HK-2 (cell line): ENCODE data around the gene ALDH8A1.
A peak's percentile ranks its signal among the peaks of the same experiment; 100 is the strongest.

Source experiments
- DNase-seq: peaks from one replicate; pipeline ENCODE4 v3.0.0-alpha.2; 2018; ENCODE audit not compliant: unreplicated experiment

Gene ALDH8A1

DNA sequence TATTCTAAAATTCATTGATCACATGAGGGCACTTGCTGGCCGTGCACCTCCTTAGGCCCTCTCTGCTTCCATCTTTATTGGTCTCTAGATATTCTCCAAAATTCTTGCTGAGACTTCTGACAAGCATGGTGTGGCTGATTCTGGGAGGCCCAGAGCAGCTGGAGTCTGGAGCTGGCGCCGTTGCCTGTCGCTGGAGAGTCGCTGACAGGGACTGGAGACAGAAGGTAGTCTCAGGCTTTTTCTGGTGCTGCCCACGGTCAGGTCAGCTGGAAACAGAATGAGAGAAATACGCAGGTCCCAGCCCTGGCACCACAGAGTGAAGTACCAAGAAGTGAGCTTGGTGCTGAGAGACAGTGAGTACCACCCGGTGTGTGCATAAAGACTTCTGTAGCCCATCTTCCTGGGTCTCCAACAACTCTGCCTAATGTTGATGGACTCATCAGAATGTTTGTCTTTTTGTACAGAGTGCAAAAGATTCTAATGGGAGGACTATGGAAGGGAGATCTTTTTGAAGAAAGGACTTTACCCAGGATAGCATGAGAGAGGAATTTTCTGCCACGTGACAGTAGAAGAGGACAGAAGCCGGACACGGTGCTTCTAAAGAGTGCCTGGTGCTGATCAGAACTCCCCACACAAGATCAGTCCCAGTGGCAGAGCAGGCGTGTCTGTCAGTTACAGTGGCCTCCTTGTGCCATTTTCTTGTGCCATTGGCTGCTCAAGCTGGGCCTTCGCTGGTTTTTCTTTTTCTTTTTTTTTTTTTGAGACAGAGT lies 1.8 kb upstream of the ALDH8A1 start:
- DNase-seq, result no peak

DNA sequence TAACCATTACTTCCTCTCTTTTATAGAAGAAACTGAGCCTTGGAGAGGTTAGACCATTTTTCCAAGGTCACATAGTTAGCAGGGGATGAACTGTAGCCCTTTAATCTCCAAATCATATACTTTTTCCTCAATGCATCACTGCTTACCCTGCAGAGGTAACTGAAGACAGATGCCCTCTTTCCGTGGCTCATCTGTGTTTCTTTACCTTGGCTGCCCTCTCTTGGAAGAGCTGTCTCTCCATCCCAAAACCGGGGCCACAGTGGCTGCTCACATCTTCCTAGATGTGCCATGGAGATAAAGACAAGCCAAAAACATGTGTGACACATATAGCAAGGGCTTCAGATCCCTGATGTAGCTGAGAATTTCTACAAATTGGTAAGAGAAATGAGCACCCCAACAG lies 581 bp upstream of the ALDH8A1 start:
- no peak for DNase-seq

DNA sequence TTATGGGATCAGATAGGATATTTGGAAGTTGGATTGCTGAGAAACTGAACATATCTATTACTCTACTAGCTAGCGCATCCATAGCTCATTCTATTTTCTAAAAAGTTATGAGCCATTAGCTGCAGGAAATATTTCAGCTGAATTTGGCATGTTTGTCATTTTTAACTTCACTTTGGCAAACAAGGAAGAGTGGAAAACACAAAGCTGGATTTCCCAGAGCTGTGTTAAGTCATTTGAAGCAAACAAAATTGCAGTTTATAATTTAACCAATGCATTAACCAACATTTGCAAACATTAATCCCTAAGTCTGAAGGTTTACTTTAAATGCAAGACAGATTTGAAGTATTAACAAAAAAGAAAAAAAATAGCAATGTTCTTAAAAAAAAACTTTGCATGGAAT lies 1.2 kb downstream of the ALDH8A1 start:
- DNase-seq, result no peak

DNA sequence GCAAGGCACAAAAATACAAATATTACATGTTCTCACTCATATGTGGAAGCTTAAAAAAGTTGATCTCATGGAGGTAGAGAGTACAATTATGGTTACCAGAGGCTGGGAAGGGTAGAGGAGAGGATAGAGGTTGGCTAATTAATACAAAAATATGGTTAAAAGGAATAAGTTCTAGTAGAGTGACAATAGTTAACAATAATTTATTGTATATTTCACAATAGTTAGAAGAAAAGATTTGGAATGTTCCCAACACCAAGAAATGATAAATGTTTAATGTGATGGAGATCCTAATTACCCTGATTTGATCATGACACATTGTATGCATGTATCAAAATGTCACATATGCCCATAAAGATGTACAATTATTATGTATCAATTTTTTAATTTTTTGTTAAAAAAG lies 1.8 kb downstream of the ALDH8A1 start:
- DNase-seq, result no peak

DNA sequence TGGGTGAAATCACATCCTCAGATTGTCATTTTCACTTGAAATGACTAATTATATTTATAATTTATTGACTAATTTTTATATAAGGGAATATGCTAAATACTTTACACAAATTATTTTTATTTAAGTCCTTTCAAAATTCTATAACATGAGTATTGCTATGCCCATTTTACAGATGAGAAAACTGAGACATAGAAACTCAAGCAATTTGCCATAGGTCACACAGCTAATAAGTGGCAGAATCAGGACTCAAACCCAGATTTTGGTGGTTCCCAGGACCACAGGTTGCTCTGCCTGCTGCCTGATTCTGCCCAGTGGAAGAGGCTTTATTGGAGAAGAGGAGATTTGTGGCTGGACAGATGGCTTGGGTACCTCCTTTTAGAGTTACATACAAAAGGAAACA lies 4.9 kb downstream of the ALDH8A1 start:
- no peak for DNase-seq

DNA sequence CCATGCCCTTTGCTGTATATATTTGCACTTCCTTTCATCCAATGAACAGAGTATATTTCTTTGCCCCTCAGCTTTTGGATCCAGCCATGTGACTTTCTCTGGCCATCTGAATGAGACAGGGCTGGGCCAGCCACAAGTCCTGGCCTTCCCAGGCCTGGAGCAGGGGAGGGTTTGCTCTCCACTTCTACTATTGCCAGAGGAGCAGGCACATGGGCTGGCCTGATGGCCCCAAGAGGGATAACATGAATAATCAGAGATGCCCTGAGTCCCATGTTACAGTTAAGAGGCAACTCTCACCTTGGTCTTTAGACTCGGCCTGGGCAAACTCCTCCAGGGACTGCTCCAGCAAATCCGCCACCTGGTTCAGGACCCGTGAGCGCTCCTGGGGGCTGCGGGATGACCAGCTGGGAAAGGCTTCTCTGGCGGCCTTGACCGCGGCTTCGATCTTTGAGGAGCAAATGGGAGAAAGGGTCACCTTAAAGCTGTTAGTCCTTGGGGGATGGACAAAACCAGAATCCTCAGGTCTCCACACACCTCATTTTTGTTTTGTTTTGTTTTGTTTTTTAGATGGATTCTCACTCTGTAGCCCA lies 6.3 kb downstream of the ALDH8A1 start:
- no peak for DNase-seq

DNA sequence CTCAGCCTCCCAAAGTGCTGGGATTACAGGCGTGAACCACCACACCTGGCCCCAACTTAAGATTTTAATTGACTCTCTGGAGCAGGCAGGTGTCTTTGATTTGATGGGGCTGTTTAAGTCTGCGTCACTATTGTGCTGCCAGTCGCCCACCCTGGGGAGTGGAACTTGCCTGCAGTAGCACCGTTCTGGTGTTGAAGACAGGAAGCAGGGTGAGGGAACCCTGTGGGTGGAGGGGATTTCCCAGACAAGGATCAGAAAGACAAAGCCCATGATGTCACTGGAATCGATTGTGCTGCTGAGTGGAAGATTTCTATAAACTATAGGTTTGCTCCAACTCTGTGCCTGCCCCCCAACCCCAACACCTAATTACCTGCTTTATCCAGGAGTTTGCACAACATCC lies 11.0 kb downstream of the ALDH8A1 start:
- no peak for DNase-seq

DNA sequence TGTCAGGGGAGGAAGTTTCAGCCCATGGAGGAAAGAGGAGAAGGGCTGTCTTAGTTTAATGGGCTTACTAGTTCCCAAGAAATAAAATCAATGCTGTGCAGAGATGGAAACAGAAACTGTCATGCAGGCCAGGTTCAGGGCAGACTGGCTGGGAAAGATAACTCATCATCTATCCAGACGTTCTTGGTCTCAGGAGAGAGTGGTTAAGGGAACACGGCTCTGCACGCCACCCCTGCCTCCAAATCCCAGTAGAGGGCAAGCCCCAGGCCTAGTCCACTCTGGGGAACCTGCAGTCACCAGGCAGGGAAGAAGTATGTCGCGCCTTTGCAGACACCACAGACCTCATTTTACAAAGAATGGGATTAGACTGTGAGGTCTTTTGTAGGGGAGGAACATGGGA lies 12.5 kb downstream of the ALDH8A1 start:
- DNase-seq, result no peak

DNA sequence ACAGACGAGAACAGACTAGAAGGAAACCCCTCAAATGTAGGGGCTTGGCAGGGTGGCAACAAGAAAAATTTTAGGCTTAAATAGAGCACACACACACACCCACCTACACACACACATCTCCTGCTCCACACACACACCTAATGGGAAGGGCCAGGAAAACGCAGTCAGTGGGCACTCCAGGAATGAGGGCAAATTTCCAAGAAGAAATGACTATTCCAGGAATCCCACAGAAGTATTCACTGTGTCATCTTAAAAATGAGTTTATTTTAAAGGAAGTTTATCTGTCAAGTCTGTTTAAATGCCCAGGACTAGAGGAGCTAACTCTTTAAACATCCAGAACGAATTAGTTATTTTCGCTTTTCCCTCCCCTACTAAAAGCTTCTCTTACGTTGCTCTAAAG lies 13.0 kb downstream of the ALDH8A1 start:
- DNase-seq, result no peak

DNA sequence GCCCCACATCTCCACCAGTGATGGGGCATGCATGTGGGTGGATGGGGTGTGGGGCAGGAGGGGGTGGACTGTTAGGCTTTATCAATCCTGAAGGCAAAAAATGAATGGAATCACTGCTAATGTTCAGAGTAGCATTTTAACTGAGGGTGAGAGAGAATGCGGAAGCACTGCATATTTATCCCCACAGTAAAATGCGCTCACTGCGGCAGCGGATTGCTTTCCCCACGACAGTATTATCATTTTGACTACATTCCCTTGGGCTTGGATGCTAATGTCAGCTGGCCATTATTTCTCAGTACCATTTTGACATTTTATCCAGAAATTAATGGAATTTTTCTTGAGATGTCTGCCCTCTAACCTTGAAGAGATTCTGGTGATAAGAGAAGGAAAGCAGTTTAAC lies 13.4 kb downstream of the ALDH8A1 start:
- DNase-seq, result no peak

DNA sequence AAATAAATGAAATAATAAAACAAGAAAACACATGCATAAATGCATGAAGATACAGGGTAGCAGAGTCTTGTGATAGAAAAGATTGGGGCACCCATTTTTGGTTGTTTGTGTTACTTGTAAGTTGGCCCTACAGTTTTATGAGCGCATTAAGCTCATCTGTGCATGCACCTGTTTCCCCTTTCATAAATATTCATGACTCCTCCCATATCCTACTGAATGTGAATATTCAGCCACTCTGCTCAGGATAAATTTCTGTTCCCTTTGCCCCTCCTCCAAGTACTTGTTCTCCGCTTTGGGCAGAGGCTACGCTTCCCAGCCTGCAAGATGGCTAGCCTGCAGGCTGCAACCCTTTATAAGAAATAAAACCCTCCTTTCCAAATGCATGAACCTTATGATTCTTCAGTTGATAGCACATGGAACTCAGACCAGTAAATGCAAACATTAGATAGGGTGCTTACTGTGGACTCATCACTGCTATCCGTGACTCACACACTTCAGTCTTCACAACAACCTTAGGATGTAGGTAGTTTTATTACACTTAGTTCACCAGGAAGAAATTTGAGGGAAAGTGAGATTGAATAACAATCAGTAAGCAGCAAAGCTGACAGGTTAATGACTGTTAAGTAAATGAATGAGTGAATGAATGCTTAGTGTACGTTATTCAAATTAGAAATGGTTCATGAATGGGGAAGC lies 15.0 kb downstream of the ALDH8A1 start:
- DNase-seq, result no peak

DNA sequence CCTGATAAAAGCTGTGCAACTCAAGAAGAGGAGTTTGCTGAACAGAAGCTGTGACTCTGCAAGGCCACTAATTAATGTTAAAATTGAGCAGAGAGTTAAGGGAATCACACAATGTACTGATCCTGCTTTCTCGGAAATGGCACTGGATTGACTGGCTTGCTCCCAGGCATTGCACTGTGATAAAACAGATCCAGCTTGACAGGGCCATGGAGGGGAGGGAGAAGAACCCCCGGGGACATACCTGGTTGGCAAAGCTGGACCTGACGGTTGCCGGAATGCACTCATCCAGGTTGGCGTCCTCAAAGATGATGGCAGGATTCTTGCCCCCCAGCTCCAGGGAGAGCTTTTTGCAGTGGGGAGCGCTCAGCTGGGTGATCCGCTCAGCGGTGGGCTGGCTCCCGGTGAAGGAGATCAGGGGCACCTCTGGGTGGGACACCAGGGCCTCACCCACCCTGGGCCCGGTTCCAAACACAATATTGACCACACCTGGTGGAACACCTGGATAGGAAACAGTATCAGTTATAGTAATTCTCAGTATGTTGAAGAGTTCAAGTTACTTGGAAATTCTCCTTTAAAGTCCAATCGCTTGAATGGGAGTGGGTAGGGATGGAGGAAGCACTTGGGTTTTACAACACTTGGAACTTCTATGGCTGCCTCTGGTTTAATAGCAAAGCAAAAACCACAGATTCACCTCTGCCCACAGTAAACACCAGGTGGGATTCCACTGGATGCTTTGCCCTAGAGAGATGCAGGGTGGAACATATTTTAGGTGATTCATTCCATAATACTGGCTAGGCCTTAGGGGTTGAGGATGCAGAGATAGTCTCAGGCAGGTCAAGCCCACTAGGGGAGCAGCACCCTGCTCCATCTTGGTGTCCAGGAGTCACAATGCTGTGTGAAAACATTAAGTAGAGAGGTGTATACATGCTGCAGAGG lies 17.1 kb downstream of the ALDH8A1 start:
- DNase-seq, result no peak

DNA sequence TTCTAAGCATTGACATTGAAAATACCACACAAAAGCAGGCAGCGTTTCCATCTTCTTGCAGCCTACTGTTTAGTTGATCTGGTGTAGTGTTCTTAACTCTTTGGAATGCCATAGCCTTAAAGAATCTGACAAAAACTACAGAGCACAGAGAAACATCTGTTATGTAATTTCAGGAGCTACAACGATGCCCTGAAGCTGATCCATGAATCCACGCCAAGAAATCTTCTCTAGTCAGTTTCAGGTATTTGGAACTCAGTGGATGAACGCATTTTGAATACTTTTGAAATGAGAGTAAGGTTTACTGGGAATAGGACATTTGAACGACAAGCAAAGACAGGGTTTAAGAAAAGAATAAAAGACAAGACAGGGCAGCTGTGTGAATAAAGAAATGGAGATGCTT lies 17.8 kb downstream of the ALDH8A1 start:
- no peak for DNase-seq

DNA sequence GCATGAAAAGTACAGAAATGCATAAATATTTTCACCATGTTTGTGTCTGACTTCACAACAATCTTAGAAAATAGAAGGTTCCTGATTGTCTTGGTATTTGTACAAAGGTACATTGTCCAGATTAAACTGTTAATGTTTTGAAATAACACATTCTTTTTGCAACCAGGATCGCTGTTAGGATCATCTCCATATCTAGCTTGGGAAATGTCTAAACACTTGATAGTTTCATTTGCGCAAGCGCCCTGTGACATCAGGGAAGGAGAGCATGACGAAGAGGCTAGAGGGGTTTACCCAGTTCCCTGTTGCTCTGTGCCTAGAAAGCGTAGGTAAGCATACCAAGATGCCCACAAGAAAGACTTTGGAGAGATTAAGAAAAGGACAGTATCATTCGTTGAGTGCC lies 19.4 kb downstream of the ALDH8A1 start:
- no peak for DNase-seq

DNA sequence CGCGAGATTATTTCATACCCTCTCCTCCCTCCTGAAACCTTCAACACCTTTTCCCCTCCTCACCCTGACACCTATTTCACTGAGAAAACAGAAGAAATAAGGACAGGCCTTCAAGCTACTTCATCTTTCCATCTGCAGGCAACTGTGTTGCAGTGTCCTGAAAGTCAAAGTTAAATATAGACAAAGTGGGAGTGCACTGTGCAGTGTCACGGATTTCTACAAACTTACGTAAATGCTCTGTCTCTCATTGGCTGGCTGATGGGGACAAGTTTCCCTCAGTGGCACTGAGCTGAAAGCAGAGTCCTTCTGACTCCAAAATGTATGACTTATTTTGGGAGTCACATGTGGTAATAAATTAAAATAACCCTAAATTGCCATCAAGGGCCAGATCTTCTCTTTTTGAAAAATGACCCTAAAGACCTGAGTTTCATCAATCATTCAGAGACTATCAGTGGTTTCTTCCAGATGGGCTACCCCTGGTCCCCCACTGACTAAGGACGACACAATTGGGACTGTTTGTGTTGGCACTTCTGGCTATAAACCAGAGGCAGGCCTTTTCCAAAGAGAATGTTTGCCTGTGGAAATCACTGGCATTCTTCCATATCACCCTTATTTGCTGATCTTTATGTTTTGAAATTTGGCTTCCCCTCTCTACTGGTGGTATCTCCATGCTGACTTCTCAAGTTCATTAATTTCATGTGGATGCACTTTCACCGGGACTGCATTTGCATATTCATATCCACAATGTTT lies 21.6 kb downstream of the ALDH8A1 start:
- DNase-seq, result no peak

DNA sequence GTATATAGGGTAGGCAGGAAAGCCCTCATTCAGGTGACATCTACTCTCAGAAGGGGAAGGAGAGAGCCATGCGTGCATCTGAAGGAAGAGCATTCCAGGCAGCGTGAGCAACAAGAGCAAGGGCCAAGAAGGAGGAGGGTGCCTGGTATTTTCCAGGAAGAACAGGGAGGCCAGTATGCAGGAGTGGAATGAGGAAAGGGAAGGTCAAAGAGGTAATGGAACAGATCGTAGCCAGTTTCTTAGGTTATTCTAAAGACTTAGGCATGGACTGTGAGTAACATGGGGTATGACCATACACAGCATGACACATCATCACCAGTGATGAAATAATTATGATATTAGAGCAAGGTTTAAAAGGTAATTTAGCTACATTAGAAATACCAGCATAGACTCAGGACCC lies 24.1 kb downstream of the ALDH8A1 start:
- no peak for DNase-seq

DNA sequence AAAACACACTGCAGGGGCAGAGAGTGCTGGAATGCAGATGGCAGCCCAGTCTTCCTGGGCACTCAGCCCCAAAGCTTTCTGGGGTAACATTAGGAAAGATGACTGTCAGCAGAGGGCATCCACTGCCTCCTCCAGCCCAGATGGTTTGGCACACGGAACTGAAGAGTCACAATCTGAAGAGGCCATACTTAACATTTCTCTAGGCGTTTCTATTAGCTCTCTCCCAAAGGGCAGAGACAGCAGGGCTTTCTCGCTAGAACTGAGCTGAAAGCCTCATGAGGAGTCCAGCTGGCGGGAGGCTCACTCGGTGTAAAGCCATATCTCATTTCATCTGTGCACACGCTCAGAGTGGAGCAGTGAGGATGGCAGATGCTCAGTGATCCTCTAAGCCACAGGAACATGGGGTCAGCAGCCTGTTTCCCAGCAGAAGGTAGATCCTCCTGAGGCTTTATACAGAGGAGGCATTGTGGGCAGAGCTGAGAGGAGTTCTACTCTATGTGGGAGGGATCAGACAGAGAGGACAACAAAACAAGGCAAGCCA lies 28.1 kb downstream of the ALDH8A1 start:
- DNase-seq, result no peak

DNA sequence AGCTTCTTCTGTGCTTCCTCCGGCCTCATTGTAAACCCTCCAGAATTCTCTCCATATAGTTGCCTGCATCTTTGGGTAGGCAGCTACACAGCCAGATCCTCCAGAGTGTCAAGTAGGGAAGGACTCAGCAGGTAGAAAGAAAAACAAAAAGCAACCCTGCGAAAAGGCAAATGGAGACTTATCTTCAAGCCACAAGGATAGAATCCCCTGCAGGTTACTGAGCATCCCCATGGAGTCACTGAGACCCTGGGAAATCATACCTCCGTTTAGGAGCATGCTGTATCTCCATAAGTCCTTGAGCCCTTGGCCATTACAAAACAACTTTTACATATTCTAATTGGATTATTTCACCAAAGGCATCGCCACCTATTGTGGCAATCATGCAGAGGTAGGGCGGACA lies 28.6 kb downstream of the ALDH8A1 start:
- DNase-seq, result no peak

DNA sequence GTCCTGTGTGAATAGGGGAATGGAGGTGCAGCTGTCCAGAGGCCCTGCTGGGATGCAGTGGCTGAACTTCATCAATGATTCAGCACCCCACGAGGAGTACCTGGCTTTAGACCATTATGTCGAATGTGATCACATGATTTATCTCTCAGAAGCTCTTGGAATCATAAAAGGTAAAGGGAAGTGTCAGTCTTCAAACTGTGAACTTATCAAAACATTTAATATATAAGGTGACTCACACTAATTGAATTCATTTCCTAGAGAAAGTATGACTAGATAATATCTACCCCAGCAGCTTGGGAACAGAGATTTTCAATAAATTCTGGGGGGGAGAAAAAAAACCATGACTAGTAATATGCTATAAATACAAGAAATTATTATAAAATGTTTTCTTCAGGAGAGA lies 29.5 kb downstream of the ALDH8A1 start:
- no peak for DNase-seq

DNA sequence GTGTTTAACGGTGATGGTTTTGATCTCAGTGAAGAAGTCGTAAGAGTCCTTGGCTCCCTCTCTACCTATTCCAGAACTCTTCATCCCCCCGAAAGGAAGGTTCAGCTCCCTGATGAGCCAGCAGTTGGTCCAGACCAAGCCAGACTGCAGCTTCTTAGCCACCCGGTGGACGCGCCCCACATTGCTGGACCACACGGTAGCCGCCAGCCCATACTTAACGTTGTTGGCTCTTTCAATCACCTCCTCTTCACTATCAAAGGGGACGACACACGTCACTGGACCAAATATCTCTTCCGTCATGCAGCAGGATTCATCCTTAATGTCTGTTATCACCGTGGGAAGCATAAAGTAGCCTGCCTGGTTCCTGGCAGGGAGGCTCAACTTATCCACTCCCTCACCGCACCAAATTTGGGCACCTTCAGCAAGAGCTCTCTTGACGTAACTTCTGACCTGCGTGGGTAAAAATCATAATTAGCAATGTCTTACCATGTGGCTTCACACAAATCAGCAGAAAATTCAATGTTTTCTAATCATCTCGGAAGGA lies 31.4 kb downstream of the ALDH8A1 start:
- DNase-seq, result no peak

DNA sequence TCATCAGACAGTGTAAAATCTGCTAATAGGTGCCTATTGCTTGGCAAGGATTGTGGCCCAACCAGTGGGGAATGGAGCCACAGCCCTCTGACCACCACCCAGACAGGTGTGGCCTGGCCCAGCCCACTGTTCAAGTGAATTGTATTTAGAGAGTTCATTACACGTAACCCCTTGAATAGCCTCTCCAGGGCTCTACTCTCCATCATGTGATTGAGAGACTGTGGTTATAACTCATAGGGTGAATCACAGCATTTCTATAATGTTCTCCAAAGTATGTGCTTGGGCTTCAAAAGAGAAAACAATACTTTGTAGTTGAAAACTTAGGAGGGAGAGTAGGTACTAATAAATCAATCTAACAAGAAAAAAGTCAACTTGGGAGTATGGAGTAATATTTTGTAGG lies 38.4 kb downstream of the ALDH8A1 start:
- DNase-seq, result peak; percentile 30
